Upper lobe of right lung (tissue), 1 donor: Measurements from ENCODE around the gene GPR62. TPM values are rescaled to one million over a fixed set of nuclear protein-coding genes. Genes with fewer than 3 reads are reported as not detected.

Experiments used
- ATAC-seq: fragments of 200-7000 bp; cut with Tn5 transposase; one replicate; pipeline ENCODE4 v1.9.1; 2020; ENCODE audit warnings: mild to moderate bottlenecking, moderate library complexity
- DNase-seq: peaks from one replicate; pipeline ENCODE4 v3.0.0-alpha.2; 2020
- H3K27ac ChIP-seq: fragments of 200-600 bp; one replicate; pipeline ENCODE4 v1.8.0; 2022
- H3K27me3 ChIP-seq: fragments of 200-600 bp; one replicate; pipeline ENCODE4 v1.8.0; 2022; ENCODE audit warnings: mild to moderate bottlenecking
- H3K36me3 ChIP-seq: fragments of 200-600 bp; one replicate; pipeline ENCODE4 v1.8.0; 2022
- H3K4me1 ChIP-seq: fragments of 200-600 bp; one replicate; pipeline ENCODE4 v1.8.0; 2022
- H3K4me3 ChIP-seq: fragments of 200-600 bp; one replicate; pipeline ENCODE4 v1.8.0; 2022; ENCODE audit warnings: mild to moderate bottlenecking
- H3K9me3 ChIP-seq: fragments of 200-600 bp; one replicate; pipeline ENCODE4 v1.8.0; 2022
- CTCF ChIP-seq: fragments of 200-600 bp; IDR thresholded peaks from one replicate; pipeline ENCODE4 v1.8.0; 2022; ENCODE audit warnings: antibody characterized with exemption
- intact Hi-C: fragments of 100-400 bp; cut with DNase I; formaldehyde crosslinking; loops from one replicate; pipeline ENCODE4 v1.11.0; 2022
- total RNA-seq: library from RNA; stranded (reverse); fragmentation: NEBNext Ultra II Directional; extraction: Animal tissue kit (Norgen Biotek cat#: 25700); gene quantifications from one replicate; pipeline ENCODE4 v1.2.1, GENCODE V29; 2021
- donor health status: DM: no; HTN: yes; CAD: no; lungs with severe emphysema.

GPR62 gene
- total RNA-seq, 1 donor from 2014 or later: not detected

DNA sequence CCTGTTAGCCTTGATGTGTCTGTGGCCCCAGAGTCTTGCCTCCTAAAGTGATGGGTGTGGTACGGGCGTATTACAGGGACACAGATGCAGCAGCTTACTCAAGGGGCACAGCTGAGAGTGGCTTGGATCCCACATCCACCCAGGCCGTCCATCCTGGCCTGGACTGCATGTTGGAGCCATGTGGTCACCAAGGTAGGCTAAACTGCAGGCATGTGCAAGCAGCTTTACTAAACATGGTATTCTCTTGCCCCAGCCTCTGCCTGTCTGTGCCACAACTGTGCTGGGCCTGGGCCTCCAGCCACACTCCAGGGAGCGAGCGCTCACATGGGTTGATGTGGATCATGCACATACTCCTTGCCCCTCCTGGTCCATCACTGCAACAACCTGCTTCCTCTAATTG lies 6.1 kb upstream of the GPR62 start:
- Histone ChIP-seq H3K27me3 (no peaks in the 10 kb centered on the region), H3K4me3 (no peak overlapping the region), H3K36me3 (no peaks in the 10 kb centered on the region), H3K27ac (no peak overlapping the region), H3K9me3 (no peaks in the 10 kb centered on the region), H3K4me1 (no peaks in the 10 kb centered on the region)
- intact Hi-C loops: no loop called here
- no peak for TF ChIP-seq CTCF
- ATAC-seq: no peak
- peak; percentile 39 for DNase-seq

DNA sequence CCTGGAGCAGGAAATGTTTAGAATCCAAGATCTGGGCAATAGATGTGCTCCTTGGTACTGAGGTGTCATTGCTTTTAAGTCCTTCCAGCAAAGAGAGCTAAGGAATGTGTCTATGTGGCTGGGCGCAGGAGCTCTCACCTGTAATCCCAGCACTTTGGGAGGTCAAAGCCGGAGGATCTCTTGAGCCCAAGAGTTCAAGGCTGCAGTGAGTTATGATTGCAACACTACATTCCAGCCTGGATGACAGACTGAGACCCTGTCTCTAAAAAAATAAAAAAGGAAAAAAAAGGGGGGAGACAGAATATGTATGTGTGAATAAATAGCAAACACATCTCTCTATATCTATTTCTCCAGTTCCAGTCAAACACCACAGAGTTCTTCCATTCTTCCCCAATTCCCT lies 4.3 kb upstream of the GPR62 start:
- H3K4me3 ChIP-seq: no peak overlapping the region
- no peaks in the 10 kb centered on the region for H3K9me3 ChIP-seq
- TF ChIP-seq CTCF: no peak
- no peak overlapping the region for H3K27ac ChIP-seq
- DNase-seq: no peak
- H3K27me3 ChIP-seq: no peaks in the 10 kb centered on the region
- H3K36me3 ChIP-seq: no peaks in the 10 kb centered on the region
- intact Hi-C loops: no loop called here
- no peaks in the 10 kb centered on the region for H3K4me1 ChIP-seq
- ATAC-seq: no peak

GRCh38 chr3:51953445-51953844 lies 1.7 kb upstream of the GPR62 start:
- Histone ChIP-seq H3K27ac (no peak overlapping the region), H3K27me3 (no peaks in the 10 kb centered on the region), H3K36me3 (no peaks in the 10 kb centered on the region), H3K9me3 (no peaks in the 10 kb centered on the region), H3K4me1 (peaks cover 8% of the 10 kb centered on the region), H3K4me3 (no peak overlapping the region)
- intact Hi-C loops: no loop called here
- no peak for TF ChIP-seq CTCF
- DNase-seq (no peak), ATAC-seq (peak; percentile 43)

- no peaks in the 10 kb centered on the region for H3K9me3 ChIP-seq
- ATAC-seq: no peak
- peaks cover 8% of the 10 kb centered on the region for H3K4me1 ChIP-seq
- no peaks in the 10 kb centered on the region for H3K36me3 ChIP-seq
- no peak for DNase-seq
- no peaks in the 10 kb centered on the region for H3K27me3 ChIP-seq
- intact Hi-C loops: no loop called here
- H3K4me3 ChIP-seq: no peak overlapping the region
- no peak for TF ChIP-seq CTCF
- H3K27ac ChIP-seq: no peak overlapping the region
Measured at GRCh38 chr3:51954105-51954504, 1.1 kb upstream of the GPR62 start.

DNA sequence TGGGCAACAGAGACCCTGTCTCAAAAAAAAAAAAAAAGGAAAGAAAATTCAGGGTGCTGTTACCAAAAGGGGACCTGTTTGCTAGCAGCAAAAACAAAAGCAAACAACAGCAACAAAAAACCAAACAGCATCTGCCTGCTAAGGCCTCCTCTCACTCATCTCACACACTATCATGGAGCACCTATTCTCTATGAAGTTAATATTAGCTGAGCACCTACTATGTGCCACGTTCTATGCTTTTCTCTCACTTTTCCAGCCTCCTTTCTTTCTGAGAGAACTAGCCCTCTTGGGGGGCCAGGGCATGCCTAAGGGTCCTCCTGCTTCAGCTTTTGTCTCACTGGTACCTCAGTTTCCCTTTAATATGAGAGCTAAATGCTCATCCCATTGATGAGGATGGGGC lies 468 bp upstream of the GPR62 start:
- intact Hi-C loops: no loop called here
- Histone ChIP-seq H3K4me3 (no peak overlapping the region), H3K4me1 (peaks cover 8% of the 10 kb centered on the region), H3K27me3 (no peaks in the 10 kb centered on the region), H3K9me3 (no peaks in the 10 kb centered on the region), H3K27ac (no peak overlapping the region), H3K36me3 (no peaks in the 10 kb centered on the region)
- no peak for TF ChIP-seq CTCF
- DNase-seq (no peak), ATAC-seq (no peak)
